Endothelial cell of umbilical vein (primary cell): ENCODE measurements around the gene MACROD2. TPM values are rescaled to one million over a fixed set of nuclear protein-coding genes. Genes with fewer than 3 reads are reported as not detected.

ENCODE experiments used
- BruUV-seq: library from RNA; stranded (reverse); fragments of 400-500 nt; replicated peaks from 2 replicates; lab custom pipeline; 2021; lab: Mats Ljungman, UMichigan
- CTCF ChIA-PET: fragments of 300-600, 350-600 bp; sonication (Branson Sonifier 250); formaldehyde crosslinking; loops from one replicate; lab custom pipeline; 2021; ENCODE audit warnings: antibody characterized with exemption, inconsistent platforms; lab: Charles Lee
- POLR2A ChIA-PET: fragments of 300-600, 350-600 bp; sonication (Branson Sonifier 250); formaldehyde crosslinking; loops from one replicate; lab custom pipeline; 2021; ENCODE audit warnings: antibody characterized with exemption, inconsistent platforms; lab: Charles Lee
- DNase-seq: peaks from one replicate; pipeline ENCODE4 v3.0.0-alpha.2; 2011; ENCODE audit warnings: low read depth, low spot score
- FAIRE-seq: peaks from 2 replicates; lab custom pipeline; 2011; peaks lifted over from hg19 to GRCh38; lab: Jason Lieb, UNC
- H2AFZ ChIP-seq: 2 replicates; pipeline ENCODE4 v1.6.0; 2012; ENCODE audit warnings: low read depth, low read length, control low read depth, inconsistent platforms
- H3K27ac ChIP-seq: 2 replicates; pipeline ENCODE4 v1.5.1; 2011; ENCODE audit warnings: low read depth, mild to moderate bottlenecking, control low read depth, low read length, moderate library complexity; ENCODE audit not compliant: insufficient read depth
- H3K27me3 ChIP-seq, 2 experiments: 2 replicates each; pipeline versions ENCODE4 v1.6.0 to v1.6.1; 2011; ENCODE audit warnings: low read length in 2 of 2, mixed read lengths in 1 of 2; ENCODE audit not compliant: control insufficient read depth in 2 of 2, insufficient read depth in 2 of 2
- H3K36me3 ChIP-seq, 2 experiments: 2 replicates in 1 of 2; 3 replicates in 1 of 2; pipeline ENCODE4 v1.5.1; 2011; ENCODE audit warnings: low read length in 2 of 2, mild to moderate bottlenecking in 1 of 2, moderate library complexity in 1 of 2; ENCODE audit not compliant: control insufficient read depth in 2 of 2, insufficient read depth in 2 of 2; ENCODE audit errors: extremely low read depth in 1 of 2
- H3K4me1 ChIP-seq: 3 replicates; pipeline ENCODE4 v1.5.1; 2011; ENCODE audit warnings: mild to moderate bottlenecking, low read length; ENCODE audit not compliant: control insufficient read depth, insufficient read depth; ENCODE audit errors: extremely low read depth
- H3K4me2 ChIP-seq: 2 replicates; pipeline ENCODE4 v1.6.1; 2011; ENCODE audit warnings: low read length, control low read depth, mixed read lengths; ENCODE audit not compliant: insufficient read depth
- H3K4me3 ChIP-seq, 3 experiments: fragments of 200-600 bp in 1 of 3; sonication (generic), shearing (Covaris generic) in 1 of 3; replicated peaks in 1 of 3; 2 replicates each; pipeline ENCODE4 v1.5.1; 2011 to 2016; ENCODE audit warnings: control low read depth in 3 of 3, low read length in 3 of 3, mild to moderate bottlenecking in 2 of 3, inconsistent platforms in 1 of 3, low read depth in 1 of 3, moderate library complexity in 1 of 3; ENCODE audit not compliant: insufficient read depth in 1 of 3
- H3K79me2 ChIP-seq: 2 replicates; pipeline ENCODE4 v1.6.0; 2012; ENCODE audit warnings: low read length, inconsistent platforms; ENCODE audit not compliant: control insufficient read depth, insufficient read depth
- H3K9ac ChIP-seq: replicated peaks from 2 replicates; pipeline ENCODE3; 2011; ENCODE audit warnings: low read length, control low read depth; ENCODE audit not compliant: insufficient read depth; ENCODE audit errors: extremely low read depth
- H3K9me1 ChIP-seq: replicated peaks from 3 replicates; pipeline ENCODE4 v1.6.0; 2011; ENCODE audit warnings: mild to moderate bottlenecking, low read length; ENCODE audit not compliant: control insufficient read depth, insufficient read depth; ENCODE audit errors: extremely low read depth
- H3K9me3 ChIP-seq: replicated peaks from 2 replicates; pipeline ENCODE4 v1.5.1; 2012; ENCODE audit warnings: low read length, inconsistent platforms; ENCODE audit not compliant: control insufficient read depth, insufficient read depth
- H4K20me1 ChIP-seq: replicated peaks from 2 replicates; pipeline ENCODE3; 2011; ENCODE audit warnings: mild to moderate bottlenecking, low read length; ENCODE audit not compliant: control insufficient read depth, insufficient read depth; ENCODE audit errors: extremely low read depth
- EZH2 ChIP-seq: IDR thresholded peaks from 2 replicates; pipeline ENCODE4 v1.6.1; 2012; ENCODE audit warnings: borderline replicate concordance, low read depth, mild to moderate bottlenecking, moderate library complexity, low read length, inconsistent platforms; ENCODE audit not compliant: severe bottlenecking
- FOS ChIP-seq: IDR thresholded peaks from 2 replicates; pipeline ENCODE4 v1.6.1; 2011; ENCODE audit warnings: mild to moderate bottlenecking, low read length, moderate library complexity, borderline replicate concordance; ENCODE audit not compliant: insufficient read depth
- GATA2 ChIP-seq: IDR thresholded peaks from 2 replicates; pipeline ENCODE4 v1.7.0; 2011; ENCODE audit warnings: low read depth, mild to moderate bottlenecking, moderate library complexity, mixed read lengths, low read length; ENCODE audit not compliant: insufficient read length, insufficient read depth
- JUN ChIP-seq: IDR thresholded peaks from 2 replicates; pipeline ENCODE4 v1.6.1; 2011; ENCODE audit warnings: borderline replicate concordance, low read depth; ENCODE audit not compliant: insufficient read length, insufficient read depth
- MYC ChIP-seq: IDR thresholded peaks from one replicate; pipeline ENCODE4 v1.6.1; 2011; ENCODE audit warnings: mild to moderate bottlenecking, low read depth, low read length
- POLR2A ChIP-seq: IDR thresholded peaks from 2 replicates; pipeline ENCODE4 v1.6.1; 2012; ENCODE audit warnings: low read depth, mild to moderate bottlenecking, control low read depth, low read length
- POLR2AphosphoS5 ChIP-seq: IDR thresholded peaks from 2 replicates; pipeline ENCODE4 v1.6.1; 2012; ENCODE audit warnings: low read depth, mild to moderate bottlenecking, control low read depth, low read length, moderate library complexity; ENCODE audit not compliant: insufficient read depth
- dilution Hi-C: fragments of 300-500 bp; cut with MboI; formaldehyde crosslinking; loops from one replicate; pipeline ENCODE4 v1.15.0; 2019; ENCODE audit warnings: low sequenced_read_pairs; ENCODE audit not compliant: extremely low pct_ligation_motif_present
- intact Hi-C: fragments of 100-400 bp; cut with micrococcal nuclease; formaldehyde crosslinking; loops from one replicate; pipeline ENCODE4 v1.10.0; 2022
- polyA plus RNA-seq, 4 experiments: library from polyadenylated mRNA; depleted of rRNA in 3 of 4; stranded (reverse) in 3 of 4; unstranded in 1 of 4; fragments of >200 nt; gene quantifications; 2 replicates each; pipeline versions ENCODE4 v1.2.1 to v1.2.3, GENCODE V29; 2011 to 2012; ENCODE audit warnings: missing spikeins in 1 of 4
- total RNA-seq: library from RNA; stranded (reverse); gene quantifications from 2 replicates; pipeline ENCODE4 v1.2.3, GENCODE V29; 2021
- TF ChIP-seq, protein P1 (sequence below): IDR thresholded peaks from 2 replicates; pipeline ENCODE4 v1.6.1; 2011; ENCODE audit not compliant: insufficient read depth, insufficient read length
- TF ChIP-seq, protein P2 (sequence below), 2 donors: IDR thresholded peaks; 1 replicate in 1 of 2; 2 replicates in 1 of 2; pipeline ENCODE4 v1.5.1; 2011; ENCODE audit warnings: low read length in 2 of 2, mild to moderate bottlenecking in 2 of 2, moderate library complexity in 2 of 2, control low read depth in 1 of 2, inconsistent platforms in 1 of 2, low read depth in 1 of 2; ENCODE audit not compliant: insufficient read depth in 1 of 2; ENCODE audit errors: extremely low read depth in 1 of 2

The MACROD2 gene
- total and polyA plus RNA-seq, 2 donors (not counting 3 experiments of a cell fraction or from before 2014, with no cell fraction given): 0.11 to 0.73 TPM

DNA sequence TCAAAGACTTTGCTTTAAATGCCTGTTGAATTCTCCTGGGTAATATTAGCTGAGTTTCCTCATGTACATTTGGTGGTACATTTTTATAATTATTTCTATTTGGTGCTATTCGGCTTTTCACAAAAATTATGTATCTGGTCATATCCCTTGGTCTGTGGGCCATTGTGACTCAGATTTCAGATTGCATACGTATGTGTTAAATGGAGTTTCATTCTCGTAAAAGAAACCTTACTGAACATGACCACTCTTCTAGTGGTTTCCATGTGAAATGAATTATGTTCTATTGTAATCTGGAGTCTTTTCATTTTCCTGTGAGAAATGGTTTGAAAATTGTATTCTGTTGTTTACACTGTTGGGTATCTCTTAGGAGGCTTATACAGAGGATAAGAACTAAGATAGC, 728.3 kb downstream of the MACROD2 start:
- no TSS peak for BruUV-seq
- Histone ChIP-seq H3K79me2 (no peaks in the 10 kb centered on the region), H4K20me1 (no peaks in the 10 kb centered on the region), H3K4me2 (no peak overlapping the region), H2AFZ (no peak overlapping the region), H3K27me3 (no peaks in the 10 kb centered on the region), H3K36me3 (no peaks in the 10 kb centered on the region), H3K27ac (no peak overlapping the region), H3K4me1 (no peaks in the 10 kb centered on the region), H3K9ac (no peak overlapping the region), H3K9me3 (no peaks in the 10 kb centered on the region), H3K4me3 (no peak overlapping the region), H3K9me1 (no peaks in the 10 kb centered on the region)
- ChIA-PET CTCF (interaction anchor here (0.9 kb wide), 1 partner anchor 10 kb away, joined by 3 read pairs; no protein-coding TSS in a partner anchor), POLR2A (no interaction called here)
- DNase-seq (no peak), FAIRE-seq (no peak)
- TF ChIP-seq POLR2A (no peak), POLR2AphosphoS5 (no peak), EZH2 (no peak), GATA2 (no peak), FOS (no peak), MYC (no peak), JUN (no peak)
- TF ChIP-seq, protein P1, sequence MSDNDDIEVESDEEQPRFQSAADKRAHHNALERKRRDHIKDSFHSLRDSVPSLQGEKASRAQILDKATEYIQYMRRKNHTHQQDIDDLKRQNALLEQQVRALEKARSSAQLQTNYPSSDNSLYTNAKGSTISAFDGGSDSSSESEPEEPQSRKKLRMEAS: no peak
- TF ChIP-seq, protein P2, sequence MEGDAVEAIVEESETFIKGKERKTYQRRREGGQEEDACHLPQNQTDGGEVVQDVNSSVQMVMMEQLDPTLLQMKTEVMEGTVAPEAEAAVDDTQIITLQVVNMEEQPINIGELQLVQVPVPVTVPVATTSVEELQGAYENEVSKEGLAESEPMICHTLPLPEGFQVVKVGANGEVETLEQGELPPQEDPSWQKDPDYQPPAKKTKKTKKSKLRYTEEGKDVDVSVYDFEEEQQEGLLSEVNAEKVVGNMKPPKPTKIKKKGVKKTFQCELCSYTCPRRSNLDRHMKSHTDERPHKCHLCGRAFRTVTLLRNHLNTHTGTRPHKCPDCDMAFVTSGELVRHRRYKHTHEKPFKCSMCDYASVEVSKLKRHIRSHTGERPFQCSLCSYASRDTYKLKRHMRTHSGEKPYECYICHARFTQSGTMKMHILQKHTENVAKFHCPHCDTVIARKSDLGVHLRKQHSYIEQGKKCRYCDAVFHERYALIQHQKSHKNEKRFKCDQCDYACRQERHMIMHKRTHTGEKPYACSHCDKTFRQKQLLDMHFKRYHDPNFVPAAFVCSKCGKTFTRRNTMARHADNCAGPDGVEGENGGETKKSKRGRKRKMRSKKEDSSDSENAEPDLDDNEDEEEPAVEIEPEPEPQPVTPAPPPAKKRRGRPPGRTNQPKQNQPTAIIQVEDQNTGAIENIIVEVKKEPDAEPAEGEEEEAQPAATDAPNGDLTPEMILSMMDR (IDR thresholded peaks at IDR 0.05; ENCODE audit: extremely low read depth in 1 of 2, insufficient read depth in 1 of 2, low read depth in 1 of 2, low read length in 2 of 2): no peak
- dilution Hi-C loops: no loop called here
- intact Hi-C loops: no loop called here
